ENCODE results near the gene NFIA. TPM values are rescaled to one million over a fixed set of nuclear protein-coding genes. Genes with fewer than 3 reads are reported as not detected.

NFIA gene
- total and polyA plus RNA-seq, 2 of the 13 experiments (the other 11 are each of a cell fraction or from before 2014, with no cell fraction given) = 14.7 to 28.5 TPM

DNA sequence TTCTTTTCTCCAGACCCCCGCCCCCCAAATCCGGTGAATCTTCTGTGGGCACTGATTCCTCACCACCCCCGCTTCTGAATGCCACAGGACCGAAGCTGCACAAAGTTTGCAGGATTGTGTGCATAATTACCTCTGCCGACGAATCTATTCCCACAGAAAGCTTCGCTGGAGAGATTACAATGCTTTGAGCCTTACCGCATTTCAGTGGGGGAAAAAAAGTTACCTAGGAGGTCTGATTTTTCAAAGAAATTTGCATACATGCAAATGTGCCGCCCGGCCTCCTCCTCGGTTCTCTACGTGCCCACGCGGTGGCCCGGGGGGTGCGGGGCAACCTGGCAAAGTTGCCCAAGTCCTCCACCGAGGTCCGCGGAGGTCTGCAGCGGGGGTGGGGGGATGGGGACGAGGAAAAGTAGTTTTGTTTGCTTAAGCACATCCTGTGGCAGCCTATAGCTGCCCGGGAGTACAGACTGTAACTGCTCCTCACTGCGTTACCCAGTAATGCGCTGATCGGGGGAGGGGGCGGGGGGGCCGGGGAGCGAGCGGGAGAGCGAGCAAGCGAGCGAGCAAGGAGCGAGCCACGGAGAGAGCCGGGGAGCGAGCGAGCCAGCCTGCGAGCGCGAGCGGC, 563 bp upstream of the NFIA start (continued):
- TF ChIP-seq HNRNPH1 (optimal IDR thresholded peaks at IDR 0.05; ENCODE audit: low read depth, low read length) (no peak), CAMTA2 (CRISPR knock-in tag; IDR thresholded peaks at IDR 0.05; ENCODE audit: borderline replicate concordance) (no peak), ZSCAN22 (CRISPR knock-in tag; IDR thresholded peaks at IDR 0.05) (no peak), TCF12 (IDR thresholded peaks at IDR 0.05) (no peak), TCF12 (CRISPR knock-in tag; IDR thresholded peaks at IDR 0.05) (no peak), ADNP (CRISPR knock-in tag; IDR thresholded peaks at IDR 0.05) (no peak), ZBTB3 (CRISPR knock-in tag; IDR thresholded peaks at IDR 0.05; ENCODE audit: borderline replicate concordance, low read depth) (0 out of 2 replicates have a peak, but pooled peaks have one; percentile 34), ZNF501 (CRISPR knock-in tag; IDR thresholded peaks at IDR 0.05) (peak; percentile 25; the same call in 1 of the 2 replicates), MED1 (CRISPR knock-in tag; IDR thresholded peaks at IDR 0.05) (no peak), ZNF878 (CRISPR knock-in tag; IDR thresholded peaks at IDR 0.05) (no peak), ZNF34 (CRISPR knock-in tag; IDR thresholded peaks at IDR 0.05; ENCODE audit: borderline replicate concordance) (no peak), ZNF891 (CRISPR knock-in tag; IDR thresholded peaks at IDR 0.05) (no peak), ZNF354B (CRISPR knock-in tag; IDR thresholded peaks at IDR 0.05) (no peak), NFRKB (IDR thresholded peaks at IDR 0.05) (no peak), HOXA5 (CRISPR knock-in tag; IDR thresholded peaks at IDR 0.05) (no peak), ZNF567 (CRISPR knock-in tag; IDR thresholded peaks at IDR 0.05; ENCODE audit: borderline replicate concordance) (no peak), JDP2 (CRISPR knock-in tag; IDR thresholded peaks at IDR 0.05; ENCODE audit: borderline replicate concordance) (no peak), JARID2 (CRISPR knock-in tag; IDR thresholded peaks at IDR 0.05; ENCODE audit: insufficient replicate concordance) (no peak)
- TF ChIP-seq, protein P1, sequence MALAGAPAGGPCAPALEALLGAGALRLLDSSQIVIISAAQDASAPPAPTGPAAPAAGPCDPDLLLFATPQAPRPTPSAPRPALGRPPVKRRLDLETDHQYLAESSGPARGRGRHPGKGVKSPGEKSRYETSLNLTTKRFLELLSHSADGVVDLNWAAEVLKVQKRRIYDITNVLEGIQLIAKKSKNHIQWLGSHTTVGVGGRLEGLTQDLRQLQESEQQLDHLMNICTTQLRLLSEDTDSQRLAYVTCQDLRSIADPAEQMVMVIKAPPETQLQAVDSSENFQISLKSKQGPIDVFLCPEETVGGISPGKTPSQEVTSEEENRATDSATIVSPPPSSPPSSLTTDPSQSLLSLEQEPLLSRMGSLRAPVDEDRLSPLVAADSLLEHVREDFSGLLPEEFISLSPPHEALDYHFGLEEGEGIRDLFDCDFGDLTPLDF (CRISPR knock-in tag; IDR thresholded peaks at IDR 0.05) = no peak
- TF ChIP-seq, protein P2, sequence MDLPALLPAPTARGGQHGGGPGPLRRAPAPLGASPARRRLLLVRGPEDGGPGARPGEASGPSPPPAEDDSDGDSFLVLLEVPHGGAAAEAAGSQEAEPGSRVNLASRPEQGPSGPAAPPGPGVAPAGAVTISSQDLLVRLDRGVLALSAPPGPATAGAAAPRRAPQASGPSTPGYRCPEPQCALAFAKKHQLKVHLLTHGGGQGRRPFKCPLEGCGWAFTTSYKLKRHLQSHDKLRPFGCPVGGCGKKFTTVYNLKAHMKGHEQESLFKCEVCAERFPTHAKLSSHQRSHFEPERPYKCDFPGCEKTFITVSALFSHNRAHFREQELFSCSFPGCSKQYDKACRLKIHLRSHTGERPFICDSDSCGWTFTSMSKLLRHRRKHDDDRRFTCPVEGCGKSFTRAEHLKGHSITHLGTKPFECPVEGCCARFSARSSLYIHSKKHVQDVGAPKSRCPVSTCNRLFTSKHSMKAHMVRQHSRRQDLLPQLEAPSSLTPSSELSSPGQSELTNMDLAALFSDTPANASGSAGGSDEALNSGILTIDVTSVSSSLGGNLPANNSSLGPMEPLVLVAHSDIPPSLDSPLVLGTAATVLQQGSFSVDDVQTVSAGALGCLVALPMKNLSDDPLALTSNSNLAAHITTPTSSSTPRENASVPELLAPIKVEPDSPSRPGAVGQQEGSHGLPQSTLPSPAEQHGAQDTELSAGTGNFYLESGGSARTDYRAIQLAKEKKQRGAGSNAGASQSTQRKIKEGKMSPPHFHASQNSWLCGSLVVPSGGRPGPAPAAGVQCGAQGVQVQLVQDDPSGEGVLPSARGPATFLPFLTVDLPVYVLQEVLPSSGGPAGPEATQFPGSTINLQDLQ (CRISPR knock-in tag; IDR thresholded peaks at IDR 0.05) = no peak
- TF ChIP-seq, protein P3, sequence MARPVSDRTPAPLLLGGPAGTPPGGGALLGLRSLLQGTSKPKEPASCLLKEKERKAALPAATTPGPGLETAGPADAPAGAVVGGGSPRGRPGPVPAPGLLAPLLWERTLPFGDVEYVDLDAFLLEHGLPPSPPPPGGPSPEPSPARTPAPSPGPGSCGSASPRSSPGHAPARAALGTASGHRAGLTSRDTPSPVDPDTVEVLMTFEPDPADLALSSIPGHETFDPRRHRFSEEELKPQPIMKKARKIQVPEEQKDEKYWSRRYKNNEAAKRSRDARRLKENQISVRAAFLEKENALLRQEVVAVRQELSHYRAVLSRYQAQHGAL (CRISPR knock-in tag; IDR thresholded peaks at IDR 0.05; ENCODE audit: not compliant biosample characterization) = no peak
- TF ChIP-seq, protein P4, sequence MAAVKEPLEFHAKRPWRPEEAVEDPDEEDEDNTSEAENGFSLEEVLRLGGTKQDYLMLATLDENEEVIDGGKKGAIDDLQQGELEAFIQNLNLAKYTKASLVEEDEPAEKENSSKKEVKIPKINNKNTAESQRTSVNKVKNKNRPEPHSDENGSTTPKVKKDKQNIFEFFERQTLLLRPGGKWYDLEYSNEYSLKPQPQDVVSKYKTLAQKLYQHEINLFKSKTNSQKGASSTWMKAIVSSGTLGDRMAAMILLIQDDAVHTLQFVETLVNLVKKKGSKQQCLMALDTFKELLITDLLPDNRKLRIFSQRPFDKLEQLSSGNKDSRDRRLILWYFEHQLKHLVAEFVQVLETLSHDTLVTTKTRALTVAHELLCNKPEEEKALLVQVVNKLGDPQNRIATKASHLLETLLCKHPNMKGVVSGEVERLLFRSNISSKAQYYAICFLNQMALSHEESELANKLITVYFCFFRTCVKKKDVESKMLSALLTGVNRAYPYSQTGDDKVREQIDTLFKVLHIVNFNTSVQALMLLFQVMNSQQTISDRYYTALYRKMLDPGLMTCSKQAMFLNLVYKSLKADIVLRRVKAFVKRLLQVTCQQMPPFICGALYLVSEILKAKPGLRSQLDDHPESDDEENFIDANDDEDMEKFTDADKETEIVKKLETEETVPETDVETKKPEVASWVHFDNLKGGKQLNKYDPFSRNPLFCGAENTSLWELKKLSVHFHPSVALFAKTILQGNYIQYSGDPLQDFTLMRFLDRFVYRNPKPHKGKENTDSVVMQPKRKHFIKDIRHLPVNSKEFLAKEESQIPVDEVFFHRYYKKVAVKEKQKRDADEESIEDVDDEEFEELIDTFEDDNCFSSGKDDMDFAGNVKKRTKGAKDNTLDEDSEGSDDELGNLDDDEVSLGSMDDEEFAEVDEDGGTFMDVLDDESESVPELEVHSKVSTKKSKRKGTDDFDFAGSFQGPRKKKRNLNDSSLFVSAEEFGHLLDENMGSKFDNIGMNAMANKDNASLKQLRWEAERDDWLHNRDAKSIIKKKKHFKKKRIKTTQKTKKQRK (IDR thresholded peaks at IDR 0.05; ENCODE audit: low read length) = no peak
